Measurements from ENCODE around the gene TTC23. TPM values are rescaled to one million over a fixed set of nuclear protein-coding genes. Genes with fewer than 3 reads are reported as not detected.

TTC23 gene
- polyA plus RNA-seq, 1 donor (not counting 4 experiments of a cell fraction or from before 2014, with no cell fraction given): 6.7 TPM

GRCh38 chr15:99283717-99284116 lies 34.3 kb upstream of the TTC23 start:
- Histone ChIP-seq H3K79me2 (ENCODE audit: control insufficient read depth, insufficient read depth, low read length) (no peaks in the 10 kb centered on the region), H3K36me3 (ENCODE audit: control insufficient read depth in 2 of 2, extremely low read depth in 1 of 2, insufficient read depth in 2 of 2, low read length in 2 of 2) (no peaks in the 10 kb centered on the region), H3K9me3 (ENCODE audit: control insufficient read depth, low read depth, low read length) (no peaks in the 10 kb centered on the region), H3K4me3 (ENCODE audit: control insufficient read depth in 2 of 3, extremely low read depth in 1 of 3, insufficient read depth in 2 of 3, low read depth in 1 of 3, low read length in 3 of 3) (no peak overlapping the region), H3K27ac (ENCODE audit: control insufficient read depth, insufficient read depth, low read length) (no peak overlapping the region), H3K9me1 (ENCODE audit: control insufficient read depth, extremely low read depth, insufficient read depth, low read length) (no peaks in the 10 kb centered on the region), H3K4me1 (ENCODE audit: control insufficient read depth, extremely low read depth, insufficient read depth, low read length) (peaks cover 15% of the 10 kb centered on the region), H3K9ac (ENCODE audit: control insufficient read depth, extremely low read depth, insufficient read depth, low read length) (no peak overlapping the region), H3K4me2 (ENCODE audit: control insufficient read depth, extremely low read depth, insufficient read depth, low read depth, low read length) (no peak overlapping the region), H2AFZ (ENCODE audit: control insufficient read depth, low read length) (no peak overlapping the region), H3K27me3 (ENCODE audit: control insufficient read depth, extremely low read depth, insufficient read depth, low read length) (no peaks in the 10 kb centered on the region), H4K20me1 (ENCODE audit: control insufficient read depth, extremely low read depth, insufficient read depth, low read length) (no peaks in the 10 kb centered on the region)
- dilution Hi-C loops (cut with MboI; ENCODE audit: extremely low pct_ligation_motif_present, low sequenced_read_pairs): no loop called here
- FAIRE-seq: no peak
- TF ChIP-seq EZH2 (IDR thresholded peaks at IDR 0.05; ENCODE audit: low read length): no peak
- TF ChIP-seq, protein P1, sequence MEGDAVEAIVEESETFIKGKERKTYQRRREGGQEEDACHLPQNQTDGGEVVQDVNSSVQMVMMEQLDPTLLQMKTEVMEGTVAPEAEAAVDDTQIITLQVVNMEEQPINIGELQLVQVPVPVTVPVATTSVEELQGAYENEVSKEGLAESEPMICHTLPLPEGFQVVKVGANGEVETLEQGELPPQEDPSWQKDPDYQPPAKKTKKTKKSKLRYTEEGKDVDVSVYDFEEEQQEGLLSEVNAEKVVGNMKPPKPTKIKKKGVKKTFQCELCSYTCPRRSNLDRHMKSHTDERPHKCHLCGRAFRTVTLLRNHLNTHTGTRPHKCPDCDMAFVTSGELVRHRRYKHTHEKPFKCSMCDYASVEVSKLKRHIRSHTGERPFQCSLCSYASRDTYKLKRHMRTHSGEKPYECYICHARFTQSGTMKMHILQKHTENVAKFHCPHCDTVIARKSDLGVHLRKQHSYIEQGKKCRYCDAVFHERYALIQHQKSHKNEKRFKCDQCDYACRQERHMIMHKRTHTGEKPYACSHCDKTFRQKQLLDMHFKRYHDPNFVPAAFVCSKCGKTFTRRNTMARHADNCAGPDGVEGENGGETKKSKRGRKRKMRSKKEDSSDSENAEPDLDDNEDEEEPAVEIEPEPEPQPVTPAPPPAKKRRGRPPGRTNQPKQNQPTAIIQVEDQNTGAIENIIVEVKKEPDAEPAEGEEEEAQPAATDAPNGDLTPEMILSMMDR (optimal IDR thresholded peaks at IDR 0.05 in 1 of 3, IDR thresholded peaks at IDR 0.05 in 1 of 3, conservative IDR thresholded peaks at IDR 0.05 in 1 of 3; ENCODE audit: extremely low read depth in 1 of 3, insufficient read depth in 2 of 3, low read length in 3 of 3): no peak
- no peak for DNase-seq (ENCODE audit: low read depth, low spot score)

DNA sequence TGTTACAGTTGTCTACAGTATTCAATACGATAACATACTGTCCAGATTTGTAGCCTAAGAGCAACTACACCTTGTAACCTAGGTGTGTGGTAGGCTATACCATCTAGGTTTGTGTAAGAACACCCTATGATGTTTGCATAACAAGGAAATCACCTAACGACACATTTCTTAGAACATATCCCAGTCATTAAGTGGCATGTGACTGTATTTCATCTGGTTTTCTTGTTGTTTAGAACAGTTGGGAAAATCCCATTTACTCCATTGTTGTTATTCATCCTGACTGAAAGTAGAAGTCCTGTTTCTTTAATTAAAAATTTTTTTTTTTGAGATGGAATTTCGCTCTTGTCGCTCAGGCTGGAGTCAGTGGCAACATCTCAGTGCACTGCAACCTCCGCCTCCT lies 33.2 kb upstream of the TTC23 start:
- H2AFZ ChIP-seq (ENCODE audit: control insufficient read depth, low read length): no peak overlapping the region
- no peak overlapping the region for H3K9ac ChIP-seq (ENCODE audit: control insufficient read depth, extremely low read depth, insufficient read depth, low read length)
- no peak for TF ChIP-seq EZH2 (IDR thresholded peaks at IDR 0.05; ENCODE audit: low read length)
- TF ChIP-seq, protein P1 (optimal IDR thresholded peaks at IDR 0.05 in 1 of 3, IDR thresholded peaks at IDR 0.05 in 1 of 3, conservative IDR thresholded peaks at IDR 0.05 in 1 of 3; ENCODE audit: extremely low read depth in 1 of 3, insufficient read depth in 2 of 3, low read length in 3 of 3): no peak
- no peaks in the 10 kb centered on the region for H3K36me3 ChIP-seq (ENCODE audit: control insufficient read depth in 2 of 2, extremely low read depth in 1 of 2, insufficient read depth in 2 of 2, low read length in 2 of 2)
- no peak for DNase-seq (ENCODE audit: low read depth, low spot score)
- H3K9me1 ChIP-seq (ENCODE audit: control insufficient read depth, extremely low read depth, insufficient read depth, low read length): no peaks in the 10 kb centered on the region
- H3K4me2 ChIP-seq (ENCODE audit: control insufficient read depth, extremely low read depth, insufficient read depth, low read depth, low read length): no peak overlapping the region
- no peaks in the 10 kb centered on the region for H3K9me3 ChIP-seq (ENCODE audit: control insufficient read depth, low read depth, low read length)
- no peaks in the 10 kb centered on the region for H4K20me1 ChIP-seq (ENCODE audit: control insufficient read depth, extremely low read depth, insufficient read depth, low read length)
- dilution Hi-C loops (cut with MboI; ENCODE audit: extremely low pct_ligation_motif_present, low sequenced_read_pairs): no loop called here
- H3K4me1 ChIP-seq (ENCODE audit: control insufficient read depth, extremely low read depth, insufficient read depth, low read length): peaks cover 15% of the 10 kb centered on the region
- no peak for FAIRE-seq
- no peaks in the 10 kb centered on the region for H3K27me3 ChIP-seq (ENCODE audit: control insufficient read depth, extremely low read depth, insufficient read depth, low read length)
- H3K27ac ChIP-seq (ENCODE audit: control insufficient read depth, insufficient read depth, low read length): peak overlapping the region; percentile 6
- H3K4me3 ChIP-seq (ENCODE audit: control insufficient read depth in 2 of 3, extremely low read depth in 1 of 3, insufficient read depth in 2 of 3, low read depth in 1 of 3, low read length in 3 of 3): no peak overlapping the region
- no peaks in the 10 kb centered on the region for H3K79me2 ChIP-seq (ENCODE audit: control insufficient read depth, insufficient read depth, low read length)
